AG04449 (cell line): ENCODE data around the gene PXYLP1.

Source experiments
- CTCF ChIA-PET: fragments of 350-600 bp; formaldehyde crosslinking; extraction: SDS; loops from one replicate; lab custom pipeline; 2021; ENCODE audit warnings: antibody characterized with exemption; lab: Yijun Ruan, JAX
- POLR2A ChIA-PET: fragments of 400-600, 350-600 bp; formaldehyde crosslinking; extraction: SDS; loops from one replicate; lab custom pipeline; 2020; ENCODE audit warnings: antibody characterized with exemption, inconsistent platforms; lab: Yijun Ruan, JAX
- DNase-seq: peaks from one replicate; pipeline ENCODE4 v3.0.0-alpha.2; 2010; ENCODE audit warnings: low read depth, low spot score
- H3K4me3 ChIP-seq: 2 replicates; pipeline ENCODE4 v1.5.1; 2011; ENCODE audit warnings: low read depth, mild to moderate bottlenecking, control low read depth, low read length
- TF ChIP-seq, protein P1 (sequence below): IDR thresholded peaks from one replicate; pipeline ENCODE4 v1.5.1; 2011; ENCODE audit warnings: mild to moderate bottlenecking, moderate library complexity, low read length, control low read depth, inconsistent platforms; ENCODE audit not compliant: insufficient read depth; ENCODE audit errors: missing control alignments

Gene PXYLP1

DNA sequence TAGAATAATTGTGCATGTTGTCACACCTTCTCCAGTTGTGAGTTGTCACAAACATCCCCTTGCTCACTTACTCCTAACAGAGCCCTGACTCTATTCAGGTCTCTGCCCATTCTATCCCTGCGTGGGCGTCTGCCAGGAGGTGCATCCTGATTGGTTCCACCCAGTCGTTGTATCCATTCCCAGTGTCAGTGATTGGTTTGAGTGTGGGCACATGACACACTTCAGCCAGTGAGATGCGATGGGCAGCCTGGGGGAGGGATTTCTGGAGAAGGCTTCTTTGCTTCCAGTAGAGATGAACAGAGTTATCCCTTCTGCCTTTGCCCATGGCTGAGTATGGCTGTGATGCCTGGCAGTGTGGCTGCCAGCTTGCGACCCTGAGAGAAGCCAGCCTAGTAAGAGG lies 18.7 kb downstream of the PXYLP1 start:
- ChIA-PET POLR2A (no interaction called here), CTCF (interaction anchor here (1.6 to 8.9 kb wide), 2 partner anchors 17 to 52 kb away, joined by 6 to 109 read pairs; partner anchors contain the start of gene PXYLP1)
- H3K4me3 ChIP-seq: no peak overlapping the region
- TF ChIP-seq, protein P1, sequence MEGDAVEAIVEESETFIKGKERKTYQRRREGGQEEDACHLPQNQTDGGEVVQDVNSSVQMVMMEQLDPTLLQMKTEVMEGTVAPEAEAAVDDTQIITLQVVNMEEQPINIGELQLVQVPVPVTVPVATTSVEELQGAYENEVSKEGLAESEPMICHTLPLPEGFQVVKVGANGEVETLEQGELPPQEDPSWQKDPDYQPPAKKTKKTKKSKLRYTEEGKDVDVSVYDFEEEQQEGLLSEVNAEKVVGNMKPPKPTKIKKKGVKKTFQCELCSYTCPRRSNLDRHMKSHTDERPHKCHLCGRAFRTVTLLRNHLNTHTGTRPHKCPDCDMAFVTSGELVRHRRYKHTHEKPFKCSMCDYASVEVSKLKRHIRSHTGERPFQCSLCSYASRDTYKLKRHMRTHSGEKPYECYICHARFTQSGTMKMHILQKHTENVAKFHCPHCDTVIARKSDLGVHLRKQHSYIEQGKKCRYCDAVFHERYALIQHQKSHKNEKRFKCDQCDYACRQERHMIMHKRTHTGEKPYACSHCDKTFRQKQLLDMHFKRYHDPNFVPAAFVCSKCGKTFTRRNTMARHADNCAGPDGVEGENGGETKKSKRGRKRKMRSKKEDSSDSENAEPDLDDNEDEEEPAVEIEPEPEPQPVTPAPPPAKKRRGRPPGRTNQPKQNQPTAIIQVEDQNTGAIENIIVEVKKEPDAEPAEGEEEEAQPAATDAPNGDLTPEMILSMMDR: no peak
- no peak for DNase-seq

DNA sequence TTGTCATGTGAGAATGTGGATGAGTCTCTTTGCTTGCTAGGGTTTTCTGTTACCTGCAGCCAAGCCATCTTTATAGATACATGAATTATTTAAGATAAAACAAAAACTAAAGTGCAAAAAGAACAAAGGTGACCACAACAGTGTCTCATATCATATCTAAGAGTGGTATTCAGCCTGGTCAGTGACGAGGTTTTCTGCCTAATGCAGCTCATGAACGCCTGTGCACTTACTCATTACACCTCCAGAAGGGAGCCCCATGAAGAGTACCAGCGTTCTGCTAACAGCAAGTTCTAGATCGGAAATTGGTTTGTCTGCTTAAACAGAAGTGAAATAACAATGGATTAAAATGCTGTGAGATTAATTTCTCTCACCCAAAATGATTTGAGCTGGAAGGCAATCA lies 19.2 kb downstream of the PXYLP1 start:
- ChIA-PET CTCF (interaction anchor here (1.6 to 8.9 kb wide), 3 partner anchors 17 to 53 kb away, joined by 6 to 109 read pairs (median 8); partner anchors contain the start of gene PXYLP1), POLR2A (no interaction called here)
- TF ChIP-seq, protein P1: no peak
- no peak for DNase-seq
- no peak overlapping the region for H3K4me3 ChIP-seq

DNA sequence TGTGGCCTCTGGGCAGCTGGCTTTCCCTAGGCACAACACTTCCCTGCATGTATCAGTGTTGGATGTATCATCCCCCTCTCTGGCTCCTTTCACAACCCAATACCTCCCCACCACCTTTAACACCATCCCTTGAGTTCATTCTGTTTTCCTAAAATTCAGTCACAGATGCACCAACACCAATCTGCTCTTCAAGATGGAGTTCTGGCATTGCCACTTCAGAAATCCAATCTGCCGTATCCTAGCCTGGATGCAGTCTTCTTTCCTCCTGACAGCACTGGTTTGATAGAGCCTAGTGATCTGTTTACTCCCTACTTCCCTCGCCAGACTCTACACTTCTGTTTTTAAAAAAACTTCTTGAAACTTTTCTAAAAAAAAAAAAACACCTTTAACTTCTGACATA lies 21.7 kb downstream of the PXYLP1 start:
- no peak for DNase-seq
- POLR2A ChIA-PET: no interaction called here
- no peak overlapping the region for H3K4me3 ChIP-seq
- TF ChIP-seq, protein P1: no peak
- CTCF ChIA-PET: interaction anchor here (8.9 kb wide), 1 partner anchor 20 kb away, joined by 109 read pairs; the partner anchor contains the start of gene PXYLP1

DNA sequence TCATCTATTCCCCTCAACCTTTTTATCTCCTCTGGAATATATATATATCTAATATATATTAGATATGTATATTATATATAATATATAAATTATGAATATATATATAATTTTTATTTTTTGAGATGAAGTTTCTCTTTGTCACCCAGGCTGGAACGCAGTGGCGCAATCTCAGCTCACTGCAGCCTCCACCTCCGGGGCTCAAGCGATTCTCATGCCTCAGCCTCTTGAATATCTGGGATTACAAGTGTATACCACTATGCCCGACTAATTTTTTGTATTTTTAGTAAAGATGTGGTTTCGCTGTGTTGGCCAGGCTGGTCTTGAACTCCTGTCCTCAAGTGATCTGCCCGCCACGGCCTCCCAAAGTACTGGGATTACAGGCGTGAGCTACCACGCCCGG lies 22.2 kb downstream of the PXYLP1 start:
- TF ChIP-seq, protein P1: no peak
- DNase-seq: no peak
- no peak overlapping the region for H3K4me3 ChIP-seq
- ChIA-PET CTCF (interaction anchor here (2.8 kb wide), 1 partner anchor 22 kb away, joined by 16 read pairs; the partner anchor contains the start of gene PXYLP1), POLR2A (no interaction called here)

DNA sequence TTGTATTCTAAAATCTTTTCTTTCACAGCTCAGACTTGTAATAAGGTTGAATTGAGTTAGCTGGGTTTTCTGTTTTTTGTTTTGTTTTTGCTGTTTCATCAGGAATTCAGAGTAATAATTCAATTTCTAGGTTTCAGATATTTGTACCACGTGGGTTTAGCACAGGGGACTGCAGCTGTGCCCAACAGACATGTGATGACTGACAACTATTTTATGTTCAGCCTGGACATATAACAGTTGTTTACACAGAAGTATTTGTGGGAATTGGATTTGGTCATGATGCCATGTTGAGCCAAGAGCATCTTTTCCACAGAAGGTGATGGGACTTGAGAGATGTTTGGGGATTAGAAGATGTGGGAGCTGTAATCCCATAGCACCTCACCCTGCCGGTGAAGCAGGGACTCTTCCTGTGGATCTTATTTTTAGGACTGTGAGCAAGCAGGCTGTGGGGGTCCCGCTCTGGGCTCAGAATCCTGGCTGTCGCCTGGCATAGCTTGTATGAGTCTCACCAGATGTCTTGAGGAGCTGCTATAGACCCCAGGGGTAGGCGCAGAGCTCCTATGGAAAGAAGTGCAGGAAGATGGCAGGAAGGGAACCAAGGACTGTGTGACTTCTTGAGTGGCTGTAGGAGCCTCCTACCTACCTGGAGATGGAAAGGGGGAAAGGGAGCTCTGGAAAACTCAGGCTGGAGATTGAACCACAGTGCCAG lies 23.7 kb downstream of the PXYLP1 start:
- POLR2A ChIA-PET: no interaction called here
- CTCF ChIA-PET: interaction anchor here (0.8 to 2.8 kb wide), 7 partner anchors 10 to 231 kb away, joined by 3 to 16 read pairs (median 3); partner anchors contain the start of gene PXYLP1
- TF ChIP-seq, protein P1: no peak

DNA sequence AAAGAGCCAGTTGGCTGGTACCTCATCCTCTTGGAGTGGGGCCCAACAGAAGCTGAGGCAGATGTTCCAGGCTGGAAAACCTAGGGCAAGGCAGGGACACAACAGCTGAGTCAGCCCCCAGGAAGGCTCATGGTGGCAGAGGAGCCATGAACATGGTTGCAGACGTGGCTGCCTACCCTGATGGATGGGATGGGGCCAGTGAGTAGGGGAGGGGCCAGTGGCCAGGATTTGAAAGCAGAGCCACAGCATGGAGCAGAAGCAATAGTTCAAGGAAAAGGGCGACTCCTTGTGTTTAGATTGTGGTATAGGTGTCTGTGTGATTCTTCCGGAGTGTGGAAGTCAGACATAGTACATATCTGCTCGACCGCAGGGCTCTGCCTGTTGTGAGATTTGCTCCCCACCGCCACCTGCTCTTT lies 24.2 kb downstream of the PXYLP1 start:
- POLR2A ChIA-PET: no interaction called here
- CTCF ChIA-PET: interaction anchor here (1.3 to 2.8 kb wide), 4 partner anchors 11 to 230 kb away, joined by 3 to 16 read pairs (median 4); partner anchors contain the start of gene PXYLP1
- TF ChIP-seq, protein P1: no peak
- no peak overlapping the region for H3K4me3 ChIP-seq
- no peak for DNase-seq

More for the DNA sequence above, 23.7 kb downstream of the PXYLP1 start:
- no peak overlapping the region for H3K4me3 ChIP-seq
- DNase-seq: no peak
